Activated gamma-delta T cell treated with Interleukin-2 at 50 U/mL for 16 hours (primary cell): Measurements from ENCODE around the gene HCRTR2.
"Not testable (repeated sequence)": the region's sequence is repeated elsewhere in the genome, so short reads cannot be mapped to it uniquely, and the experiment has no call there.

Experiments used
- DNase-seq: peaks from one replicate; pipeline ENCODE4 v3.0.0-alpha.2; 2020

Gene HCRTR2

DNA sequence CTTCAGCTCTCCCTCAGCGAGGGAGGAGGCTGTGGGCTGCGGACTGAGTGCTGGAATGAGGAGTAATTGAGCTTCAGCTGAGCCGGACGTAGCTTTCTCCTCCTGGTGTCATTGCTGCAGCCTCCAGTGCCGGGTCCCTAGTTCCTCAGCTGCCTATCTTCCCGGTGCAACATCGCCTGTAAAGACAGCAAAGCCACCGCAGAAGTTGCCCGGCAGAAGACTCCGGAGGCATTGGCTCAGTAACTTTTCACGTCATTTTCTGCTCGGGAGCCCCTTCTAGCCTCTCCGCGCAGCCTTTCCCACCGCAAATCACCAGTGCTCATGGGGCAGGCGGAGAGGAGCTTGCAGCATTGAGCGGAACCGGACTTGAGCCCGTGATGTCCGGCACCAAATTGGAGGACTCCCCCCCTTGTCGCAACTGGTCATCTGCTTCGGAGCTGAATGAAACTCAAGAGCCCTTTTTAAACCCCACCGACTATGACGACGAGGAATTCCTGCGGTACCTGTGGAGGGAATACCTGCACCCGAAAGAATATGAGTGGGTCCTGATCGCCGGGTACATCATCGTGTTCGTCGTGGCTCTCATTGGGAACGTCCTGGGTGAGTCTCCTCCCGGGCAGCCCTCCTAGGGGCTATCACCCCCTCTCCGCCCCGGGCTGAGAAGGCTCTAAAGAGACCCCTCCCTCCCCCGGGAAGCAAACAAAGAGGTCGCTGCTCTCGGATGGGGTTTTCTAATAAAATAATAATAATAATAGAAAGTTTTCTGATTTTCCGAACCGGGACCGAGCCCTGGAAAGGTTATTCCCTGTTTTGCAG is at the start of gene HCRTR2:
HCRTR2 (plus strand) TSS at position 305 of the 816 bp plus-strand sequence; CDS start at position 378, 73 bp downstream.
- no peak for DNase-seq

DNA sequence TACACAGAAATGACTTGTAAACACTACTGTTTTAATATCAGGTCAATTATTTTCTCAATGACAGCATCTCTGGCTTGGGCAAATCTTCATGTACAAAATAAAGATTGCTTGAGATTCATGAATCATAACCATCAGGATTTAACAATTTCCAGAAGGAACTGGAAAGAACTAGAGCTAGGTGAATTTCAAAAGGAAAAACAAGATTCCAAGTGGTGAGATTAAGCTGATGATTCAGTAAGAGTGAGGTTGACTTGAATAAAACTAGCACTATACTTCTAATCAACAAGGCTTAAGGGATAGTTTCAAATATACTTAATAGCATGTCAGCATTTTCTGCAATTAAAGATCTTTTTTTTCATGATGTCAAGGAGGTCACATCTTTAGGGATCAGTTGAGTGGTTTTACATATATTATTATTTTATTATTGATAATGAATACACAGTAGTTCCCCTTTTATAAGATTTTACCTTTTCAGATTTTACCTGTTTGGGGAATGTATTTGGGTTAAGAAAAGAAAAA is 43.5 kb upstream of the HCRTR2 start:
- DNase-seq, result no peak

DNA sequence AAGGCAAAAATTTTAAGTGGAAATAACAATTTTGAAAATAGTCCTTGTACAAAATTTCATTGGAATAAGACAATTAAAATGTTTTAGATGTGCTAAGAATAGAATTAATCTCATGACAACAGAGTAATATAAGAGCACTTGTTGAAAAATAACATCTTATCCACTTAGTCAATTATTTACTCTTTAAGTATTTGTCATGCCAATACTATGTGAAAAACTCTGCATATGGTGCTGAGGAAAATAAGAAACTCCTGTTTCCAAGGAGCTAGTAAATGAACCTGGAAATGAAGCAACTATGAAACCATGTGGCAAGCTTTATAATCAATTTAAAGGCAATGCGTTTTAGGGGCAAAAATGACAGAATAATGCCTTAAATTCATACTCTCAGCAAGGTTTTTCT is 42.7 kb upstream of the HCRTR2 start:
- DNase-seq, result no peak

DNA sequence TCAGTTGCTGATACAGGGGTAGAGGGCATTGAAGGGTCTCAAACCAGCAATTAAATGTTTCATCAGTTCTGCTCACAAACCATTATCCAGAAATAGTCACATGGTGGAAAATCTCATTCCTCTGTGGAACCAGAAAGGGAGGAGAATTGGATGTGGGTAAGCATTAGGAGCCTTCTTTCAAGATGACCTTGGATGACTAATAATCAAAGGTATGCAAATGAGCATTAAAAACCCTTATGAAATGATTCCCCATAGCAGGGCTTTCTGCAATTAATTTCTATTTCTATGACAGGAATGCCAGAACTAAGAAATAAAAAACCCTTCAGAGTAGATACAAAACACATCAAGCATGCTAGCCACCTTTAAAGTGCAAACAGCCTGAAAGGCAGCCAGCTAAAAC is 37.4 kb upstream of the HCRTR2 start:
- no peak for DNase-seq

DNA sequence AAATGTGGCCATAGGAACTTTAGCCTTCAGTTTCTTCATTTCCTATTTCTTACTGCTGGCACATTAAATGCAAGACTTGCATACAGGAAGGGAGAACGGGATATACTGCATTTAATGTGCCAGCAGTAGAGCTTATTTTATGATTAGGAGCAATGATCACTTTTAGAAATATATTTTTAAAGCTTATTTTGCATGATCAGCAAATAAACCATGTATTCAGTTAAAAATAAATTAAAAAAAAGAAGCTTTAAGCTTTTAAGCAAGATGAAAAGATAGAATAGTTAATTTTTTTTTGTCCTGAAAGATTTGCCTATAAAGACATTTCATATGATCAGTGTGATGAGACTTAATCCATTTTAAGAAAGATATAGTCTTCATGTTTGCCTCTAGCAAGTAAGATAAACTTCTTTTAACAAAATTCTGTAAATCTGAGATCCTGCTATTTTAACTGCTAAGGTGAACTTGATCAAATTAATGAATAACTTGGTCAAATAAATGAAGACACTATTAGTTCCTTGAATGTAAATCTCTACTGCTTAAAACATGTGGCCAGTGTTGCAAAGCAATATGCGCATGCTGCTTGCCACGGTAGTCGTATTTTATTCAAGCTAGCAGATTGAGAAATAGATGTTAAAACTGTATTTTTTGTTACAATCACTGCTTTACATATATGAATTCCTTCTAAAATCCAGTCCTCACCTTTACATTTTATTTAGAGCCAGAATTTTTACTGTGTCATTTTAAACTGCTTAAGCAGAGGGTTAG is 36.2 kb upstream of the HCRTR2 start:
- no peak for DNase-seq

DNA sequence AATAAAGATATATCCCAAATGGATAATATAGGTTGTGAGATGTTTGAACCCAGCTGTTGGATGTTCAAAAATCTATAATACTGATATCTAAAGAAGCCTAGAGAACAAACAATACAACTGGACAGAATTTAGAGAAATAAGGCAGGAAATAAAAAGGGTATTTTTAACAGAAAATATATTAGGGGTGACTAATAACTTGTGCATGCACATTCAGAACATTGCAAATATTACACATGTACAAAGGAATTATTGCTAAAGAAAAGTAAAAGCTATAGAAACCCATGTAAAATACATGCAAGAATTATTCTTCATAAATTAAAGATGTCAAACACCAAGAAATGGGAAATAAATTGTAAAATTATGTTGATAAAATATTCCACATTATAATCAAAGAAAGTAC is 32.7 kb upstream of the HCRTR2 start:
- no peak for DNase-seq

DNA sequence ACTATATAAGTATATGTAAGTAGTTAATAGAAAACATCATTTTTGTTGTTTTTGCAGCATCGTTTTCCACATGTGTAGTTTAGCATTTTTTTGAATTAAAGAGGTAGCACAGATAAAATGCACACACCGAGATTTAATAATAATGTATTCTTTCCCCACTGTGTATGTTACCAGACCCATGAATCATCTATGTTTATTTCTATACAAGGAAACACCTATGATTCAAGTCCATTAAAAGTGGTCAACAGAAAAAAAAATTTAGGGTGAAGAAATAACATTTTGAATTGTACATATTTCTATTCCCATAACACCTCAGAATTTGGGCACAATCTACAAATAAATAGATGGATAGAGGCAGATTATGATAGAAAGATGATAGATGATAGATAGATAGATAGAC is 31.7 kb upstream of the HCRTR2 start:
- no peak for DNase-seq

DNA sequence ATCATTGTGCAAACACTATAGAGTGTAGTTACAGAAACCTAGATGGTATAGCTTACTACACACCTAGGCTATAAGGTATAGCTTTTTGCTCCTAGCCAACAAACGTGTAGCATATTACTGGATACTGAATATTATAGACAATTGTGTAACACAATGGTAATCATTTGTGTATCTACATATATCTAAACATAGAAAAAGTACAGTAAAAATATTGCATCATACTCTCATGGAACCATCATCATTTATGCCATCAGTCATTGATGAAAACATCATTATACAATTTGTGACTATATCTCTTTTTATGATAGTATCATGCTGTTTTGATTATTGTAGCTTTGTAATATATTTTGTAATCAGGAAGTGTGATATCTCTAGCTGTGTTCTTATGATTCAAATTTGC is 21.0 kb upstream of the HCRTR2 start:
- no peak for DNase-seq

DNA sequence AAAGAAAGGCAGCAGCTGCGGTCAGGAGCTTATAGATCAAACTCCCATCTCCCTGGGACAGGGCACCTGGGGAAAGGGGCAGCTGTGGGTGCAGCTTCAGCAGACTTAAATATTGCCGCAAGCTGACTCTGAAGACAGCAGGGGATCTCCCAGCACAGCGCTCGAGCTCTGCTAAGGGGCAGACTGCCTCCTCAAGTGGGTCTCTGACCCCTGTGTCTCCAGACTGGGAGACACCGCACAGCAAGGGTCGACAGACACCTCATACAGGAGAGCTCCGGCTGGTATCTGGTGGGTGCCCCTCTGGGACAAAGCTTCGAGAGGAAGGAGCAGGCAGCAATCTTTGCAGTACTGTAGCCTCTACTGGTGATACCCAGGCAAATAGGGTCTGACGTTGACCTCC is 15.5 kb upstream of the HCRTR2 start:
- not testable (repeated sequence) for DNase-seq

DNA sequence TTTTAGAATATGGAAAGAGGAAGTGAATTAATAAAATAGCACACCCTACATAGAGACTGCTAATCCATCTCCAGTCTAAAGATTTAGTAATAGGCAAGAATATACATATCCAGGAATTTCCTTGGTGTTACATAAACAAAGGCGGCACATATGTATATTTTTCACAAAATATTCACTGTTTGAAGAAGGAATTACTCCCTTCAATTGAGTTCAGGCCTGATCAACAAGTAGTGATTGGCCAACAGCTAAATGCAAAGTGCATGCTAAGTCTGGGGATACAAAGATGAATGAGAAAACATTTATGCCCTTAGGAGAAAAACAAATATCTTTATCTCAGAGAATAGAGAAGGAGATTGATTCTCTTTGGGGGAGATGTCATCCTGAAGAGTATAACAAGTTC is 6.5 kb upstream of the HCRTR2 start:
- no peak for DNase-seq

DNA sequence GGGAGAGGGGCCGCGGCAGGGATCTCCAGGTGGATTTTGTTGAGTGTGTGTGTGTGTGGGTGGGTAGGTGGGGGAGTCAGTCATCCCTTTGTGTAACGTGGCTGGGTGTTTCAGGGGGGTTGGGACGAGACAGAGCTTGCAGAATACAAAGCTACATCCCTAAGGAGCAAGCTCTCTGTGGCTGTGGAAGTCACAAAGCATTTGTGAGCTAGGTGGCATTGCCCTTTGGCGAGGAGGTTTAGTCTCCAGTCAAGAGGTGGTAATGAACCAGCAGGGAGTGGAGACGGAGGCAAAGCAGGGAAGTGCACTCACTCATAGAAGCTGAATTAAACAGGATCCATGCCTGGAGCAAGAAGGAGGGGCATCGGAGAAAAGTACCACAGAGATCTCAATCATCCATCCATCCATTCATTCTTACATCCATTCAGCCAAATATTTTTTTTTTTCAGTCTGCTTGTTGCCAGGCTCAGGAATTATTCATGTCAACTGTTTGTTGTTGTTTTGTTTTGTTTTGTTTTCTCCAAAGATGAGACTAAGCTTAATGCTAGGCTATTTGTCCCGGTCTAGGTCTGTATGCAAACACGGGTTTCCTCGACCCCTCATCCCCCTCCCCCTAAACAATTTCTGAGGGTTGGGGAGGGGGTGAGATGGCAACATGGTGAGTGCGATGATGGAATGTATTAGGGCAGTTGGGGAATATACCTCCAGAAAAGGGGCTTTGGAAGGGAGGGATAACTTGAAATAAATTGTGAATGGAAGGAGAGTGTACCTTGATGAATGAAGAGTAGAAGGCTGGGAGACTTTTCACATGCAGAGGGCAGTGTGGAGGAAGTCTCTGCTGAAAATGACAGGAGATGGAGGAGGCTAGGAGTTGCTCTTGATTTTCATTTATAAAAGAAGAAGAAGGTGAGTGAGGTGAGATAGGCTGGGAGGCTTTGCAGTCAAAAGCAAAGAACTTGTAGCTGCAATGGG is 1.0 kb downstream of the HCRTR2 start:
- DNase-seq, result no peak

DNA sequence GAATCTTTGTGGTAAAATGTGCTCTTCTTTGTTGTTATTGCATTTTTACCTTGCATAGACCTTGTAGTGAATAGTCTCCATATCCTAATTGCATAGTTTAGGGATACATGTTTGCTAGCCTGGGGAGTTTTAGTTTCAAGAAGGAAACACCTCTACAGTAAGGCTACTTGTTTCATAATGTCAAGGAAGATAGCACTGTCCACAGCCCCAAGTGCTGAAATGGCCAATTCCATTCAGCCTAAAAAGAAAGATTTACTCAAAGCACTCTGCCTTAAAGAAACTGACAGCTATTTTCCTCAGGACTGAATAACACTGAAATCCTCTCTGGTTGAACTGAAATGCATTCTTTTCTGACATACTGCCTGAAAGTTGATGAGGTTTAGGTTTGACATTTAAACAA is 2.6 kb downstream of the HCRTR2 start:
- DNase-seq, result no peak

DNA sequence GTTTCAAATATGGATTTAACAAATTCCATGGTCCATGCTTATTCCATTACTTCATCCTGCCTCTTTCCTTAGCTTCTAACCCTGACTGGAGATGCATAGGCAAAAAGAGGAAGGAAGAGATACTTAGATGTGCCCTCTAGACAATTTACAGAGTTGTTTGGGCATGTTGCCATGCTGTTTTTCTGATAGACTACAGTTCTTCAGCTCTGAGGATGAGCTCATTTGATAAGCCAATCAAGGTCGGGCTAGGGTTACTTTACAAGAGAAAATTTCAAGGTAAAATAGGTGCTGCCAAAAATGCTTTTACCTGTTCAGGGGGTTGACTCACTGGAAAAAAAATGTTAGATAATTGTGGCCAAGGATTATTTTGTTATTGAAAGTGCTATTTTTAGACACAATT is 5.9 kb downstream of the HCRTR2 start:
- DNase-seq, result no peak

DNA sequence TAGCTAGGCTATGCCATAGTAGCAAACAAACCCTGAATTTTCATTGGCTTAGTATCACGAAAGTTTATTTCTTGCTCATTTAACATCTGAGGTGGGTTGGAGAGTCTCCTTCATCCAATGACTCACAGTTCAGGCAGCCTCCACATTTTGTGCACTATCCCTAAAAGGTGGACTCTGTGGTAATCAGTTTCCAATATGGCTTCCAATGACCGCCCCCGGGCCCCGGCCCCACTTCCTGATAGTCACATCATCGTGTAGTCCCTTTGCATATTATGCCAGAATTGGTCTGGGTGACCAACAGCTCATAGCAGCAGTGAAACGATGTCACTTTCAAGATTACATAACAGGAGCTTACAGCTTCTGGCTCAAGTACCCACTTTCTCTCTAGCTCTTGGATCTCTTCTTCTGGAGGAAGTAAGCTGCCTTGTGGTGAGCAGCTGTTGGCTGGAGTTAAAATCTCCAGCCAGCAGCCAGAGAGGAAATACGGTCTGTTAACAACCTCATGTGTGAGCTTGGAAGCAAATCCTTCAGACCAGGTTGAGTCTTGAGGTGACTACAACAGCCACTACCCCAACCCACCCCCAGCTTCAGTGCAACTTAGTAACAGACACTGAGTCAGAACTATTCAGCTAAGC is 7.8 kb downstream of the HCRTR2 start:
- no peak for DNase-seq

DNA sequence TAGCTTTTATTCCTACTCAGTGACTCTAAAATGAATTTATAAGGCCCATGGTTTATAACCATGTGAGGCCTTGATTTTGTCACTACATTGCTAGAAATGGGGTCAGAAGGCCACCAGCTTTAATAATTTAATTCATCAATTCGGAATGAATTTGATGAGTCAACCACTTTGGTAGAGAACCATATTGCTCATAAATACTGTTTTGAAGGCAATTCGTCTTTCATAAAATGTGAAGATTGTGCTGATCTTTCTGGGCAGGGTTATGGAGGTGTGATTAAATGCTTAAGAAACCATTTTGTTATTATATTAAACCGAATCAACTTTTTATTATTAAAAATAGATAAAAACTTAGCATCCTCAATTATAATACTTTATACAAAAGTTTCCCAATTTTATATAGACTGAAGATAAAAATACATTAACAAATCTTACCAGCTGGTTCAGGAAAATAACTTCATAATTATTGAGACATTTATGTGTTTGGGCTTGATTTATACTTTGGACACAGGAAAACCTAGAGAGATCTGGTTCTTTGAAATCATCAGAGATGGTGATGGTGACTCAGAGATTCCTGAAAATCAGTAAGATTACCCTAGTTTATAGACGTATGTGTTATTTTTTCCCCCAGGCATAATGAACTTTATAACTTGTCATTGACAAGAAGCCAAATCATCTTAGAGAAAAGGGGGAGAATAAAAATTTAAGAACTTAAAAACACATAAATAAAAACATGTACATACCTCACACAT is 10.6 kb downstream of the HCRTR2 start:
- DNase-seq, result no peak

DNA sequence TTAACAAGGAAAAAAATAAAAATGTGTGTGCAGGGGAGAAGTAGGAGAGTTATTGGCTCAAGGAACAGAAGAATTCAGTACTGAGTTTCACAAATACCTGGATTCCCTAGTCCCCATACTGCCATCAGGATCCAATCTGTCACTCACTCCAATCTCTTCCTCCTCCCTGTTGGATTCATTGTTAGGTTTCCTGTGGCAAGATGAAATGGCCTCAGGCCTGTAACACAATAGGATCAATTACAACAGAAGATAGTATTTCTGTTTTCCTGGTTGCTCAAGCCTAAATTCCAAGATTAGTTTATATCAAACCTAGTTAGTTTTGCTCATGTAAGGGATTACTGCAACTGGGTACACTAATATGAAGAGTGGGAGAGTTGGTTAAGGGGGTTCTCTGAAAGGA is 24.4 kb downstream of the HCRTR2 start:
- DNase-seq, result no peak

DNA sequence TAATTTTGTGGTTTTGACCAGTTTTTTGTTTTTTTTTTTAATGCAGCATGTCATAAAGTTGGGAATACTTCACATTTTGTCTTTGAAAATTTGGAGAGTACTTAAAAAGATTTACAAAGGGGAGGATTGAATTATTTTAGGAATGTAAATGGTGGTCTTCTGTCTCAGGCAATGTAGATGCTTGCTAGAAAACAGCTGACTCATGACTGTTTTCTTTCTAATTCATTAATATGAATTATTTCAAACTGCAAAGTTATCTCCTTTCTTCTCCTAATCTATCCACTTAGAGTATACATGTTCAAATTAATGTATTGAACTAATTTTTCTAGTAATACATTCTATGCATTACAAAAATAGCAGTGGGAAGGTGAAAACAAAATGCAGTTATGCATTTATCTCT is 24.9 kb downstream of the HCRTR2 start:
- no peak for DNase-seq

DNA sequence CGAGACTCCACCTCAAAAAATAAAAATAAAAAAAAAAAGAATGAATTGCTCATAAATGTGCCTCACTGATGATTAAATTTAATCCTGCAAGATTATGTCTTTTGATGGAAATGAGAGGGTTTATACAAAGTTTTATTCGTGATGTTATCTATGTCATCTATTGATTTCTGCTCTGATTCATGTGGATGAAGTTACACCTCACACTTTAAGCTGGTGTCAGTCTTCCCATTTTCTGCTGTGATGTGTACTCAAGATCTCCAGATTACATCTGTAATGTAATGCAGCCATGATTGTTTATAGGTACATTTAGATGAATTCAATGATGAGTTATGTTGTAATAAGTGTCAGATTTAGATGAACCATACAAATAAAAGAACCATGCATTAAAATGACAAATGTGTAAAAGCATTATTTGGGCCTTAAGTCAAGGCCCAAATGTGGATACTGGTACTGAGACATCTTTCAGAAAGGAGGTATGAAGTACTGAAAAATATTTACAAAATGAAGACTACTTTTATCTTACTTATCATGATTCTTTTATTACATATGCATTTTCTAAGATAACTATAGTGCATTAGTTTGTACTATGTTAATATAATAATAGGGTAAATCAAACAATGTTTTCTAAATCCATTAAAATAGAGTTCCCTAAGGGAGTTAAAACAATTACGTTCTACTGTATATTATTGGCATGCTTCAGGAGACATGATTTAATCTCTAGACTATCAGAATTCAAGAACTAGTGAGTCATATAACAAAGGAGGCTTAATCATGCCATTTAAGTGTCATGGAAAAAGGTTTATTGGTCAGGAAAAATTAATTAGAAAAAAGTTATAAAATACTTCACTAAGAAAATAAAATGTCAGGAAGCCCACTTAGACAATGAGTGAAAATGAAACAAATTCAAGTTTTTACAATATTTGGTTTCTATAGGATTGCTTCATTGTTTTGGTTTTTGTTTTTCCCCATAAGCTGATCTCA is 34.5 kb downstream of the HCRTR2 start:
- DNase-seq, result no peak

DNA sequence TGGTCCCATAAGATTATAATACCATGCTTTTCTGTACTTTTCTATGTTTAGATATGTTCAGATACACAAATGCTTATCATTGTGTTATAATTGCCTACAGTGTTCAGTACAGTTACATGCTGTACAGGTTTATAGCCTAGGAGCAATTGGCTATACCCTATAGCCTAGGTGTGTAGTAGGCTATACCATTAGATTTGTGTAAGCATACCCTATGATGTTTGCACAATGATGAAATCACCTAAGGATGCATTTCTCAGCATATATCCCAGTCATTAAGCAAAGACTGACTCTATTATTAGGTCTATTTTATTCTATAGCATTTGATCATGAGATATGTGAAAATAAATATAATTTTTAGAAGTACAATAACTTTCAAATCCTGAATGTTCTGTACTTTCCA is 36.6 kb downstream of the HCRTR2 start:
- DNase-seq, result no peak

DNA sequence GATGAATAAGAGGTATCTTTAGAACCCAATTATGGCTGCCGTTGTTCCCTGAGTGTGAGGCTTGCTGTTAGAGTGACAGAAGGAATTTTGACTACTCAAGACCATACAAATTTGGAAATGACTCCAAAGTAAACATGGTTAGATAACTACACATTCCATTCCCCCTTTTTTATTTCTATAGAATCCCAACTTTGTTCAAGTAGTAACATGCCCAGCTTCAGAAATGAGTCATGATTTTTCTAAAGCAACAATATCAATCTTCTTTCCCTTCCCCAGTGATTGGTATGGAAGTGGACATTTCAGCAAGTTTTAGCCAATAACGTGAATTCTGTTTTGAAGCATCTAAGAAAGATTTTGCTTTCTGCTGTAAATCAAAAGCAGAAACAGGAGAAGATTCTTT is 37.8 kb downstream of the HCRTR2 start:
- no peak for DNase-seq
